ENCODE results near the gene POU2F2.

GRCh38 chr19:42093505-42093904 is 38.7 kb downstream of the POU2F2 start:
- TF ChIP-seq POLR2A (IDR thresholded peaks at IDR 0.05) (no peak), CTCF (IDR thresholded peaks at IDR 0.05) (no peak)
